DMS53 treated with DMSO at 0.1 percent for 48 hours (cell line): ENCODE data around the gene IL9R.
"Not testable (repeated sequence)": the region's sequence is repeated elsewhere in the genome, so short reads cannot be mapped to it uniquely, and the experiment has no call there.

Experiments
- DNase-seq: peaks from one replicate; lab custom pipeline; 2025; ENCODE audit not compliant: unreplicated experiment; lab: John Stamatoyannopoulos, UW

Gene IL9R

GRCh38 chrX:156029707-156030442 lies 32.4 kb downstream of the IL9R start:
- DNase-seq: not testable (repeated sequence)

GRCh38 chrX:156030474-156030873 lies 33.0 kb downstream of the IL9R start:
- not testable (repeated sequence) for DNase-seq
